K562 (cell line): ENCODE measurements around the gene MPP7. TPM values are rescaled to one million over a fixed set of nuclear protein-coding genes. Genes with fewer than 3 reads are reported as not detected.

Source experiments
- ATAC-seq: fragments of 200-7000 bp; cut with Tn5 transposase; 3 replicates; pipeline ENCODE4 v1.9.1; 2020; ENCODE audit warnings: moderate library complexity
- BruUV-seq: library from RNA; stranded (reverse); fragments of 400-500 nt; replicated peaks from 2 replicates; lab custom pipeline; 2021; lab: Mats Ljungman, UMichigan
- CTCF ChIA-PET: fragments of 300-600 bp; formaldehyde crosslinking; extraction: SDS; loops from one replicate; lab custom pipeline; 2021; ENCODE audit warnings: low intra/inter-chr PET ratio; lab: Yijun Ruan, JAX
- POLR2A ChIA-PET: fragments of 300-600, 350-650 bp; sonication (Branson Sonifier 250); formaldehyde crosslinking; extraction: SDS; loops from one replicate; lab custom pipeline; 2021; ENCODE audit warnings: antibody characterized with exemption, inconsistent platforms; lab: Yijun Ruan, JAX
- DNase-seq, 4 experiments: peaks; one replicate each; pipeline versions ENCODE4 v3.0.0 to v3.0.0-alpha.2; 2011 to 2018; ENCODE audit warnings: low spot score in 3 of 4, mixed read lengths in 3 of 4; ENCODE audit errors: extremely low read depth in 1 of 4
- FAIRE-seq: peaks from 2 replicates; lab custom pipeline; 2011; peaks lifted over from hg19 to GRCh38; lab: Jason Lieb, UNC
- H2AFZ ChIP-seq: 2 replicates; pipeline ENCODE4 v1.6.0; 2011; ENCODE audit warnings: low read depth, low read length, control low read depth, inconsistent platforms
- H3K27ac ChIP-seq: fragments of 200-600 bp; 3 replicates; pipeline ENCODE4 v1.8.0; 2011; ENCODE audit warnings: low read depth, mild to moderate bottlenecking, control low read depth, inconsistent platforms, low read length, moderate library complexity, mixed read lengths; ENCODE audit errors: extremely low read depth
- H3K27me3 ChIP-seq, 2 experiments: fragments of 300-600 bp in 1 of 2; 2 replicates in 1 of 2; 3 replicates in 1 of 2; pipeline versions ENCODE4 v1.6.0 to v1.8.0; 2011; ENCODE audit warnings: inconsistent platforms in 2 of 2, low read length in 2 of 2, mild to moderate bottlenecking in 1 of 2, mixed read lengths in 1 of 2, moderate library complexity in 1 of 2; ENCODE audit not compliant: control insufficient read depth in 2 of 2, insufficient read depth in 2 of 2
- H3K36me3 ChIP-seq: fragments of 300-600 bp; 3 replicates; pipeline ENCODE4 v1.8.0; 2011; ENCODE audit warnings: mild to moderate bottlenecking, low read length, inconsistent platforms; ENCODE audit not compliant: control insufficient read depth, insufficient read depth
- H3K4me1 ChIP-seq, 2 experiments: fragments of 200-600 bp in 1 of 2; replicated peaks in 1 of 2; 2 replicates in 1 of 2; 3 replicates in 1 of 2; pipeline versions ENCODE4 v1.5.1 to v1.8.0; 2011; ENCODE audit warnings: inconsistent platforms in 2 of 2, low read length in 2 of 2, mild to moderate bottlenecking in 1 of 2, mixed read lengths in 1 of 2, moderate library complexity in 1 of 2; ENCODE audit not compliant: control insufficient read depth in 2 of 2, insufficient read depth in 2 of 2
- H3K4me2 ChIP-seq: 2 replicates; pipeline ENCODE4 v1.6.1; 2011; ENCODE audit warnings: low read length, control low read depth, inconsistent platforms, mixed read lengths; ENCODE audit not compliant: insufficient read depth
- H3K4me3 ChIP-seq: fragments of 200-600 bp; sonication (generic), shearing (Covaris generic); 2 replicates; pipeline ENCODE4 v1.5.1; 2016; ENCODE audit warnings: control low read depth, inconsistent platforms
- H3K79me2 ChIP-seq: fragments of 200-600 bp; 3 replicates; pipeline ENCODE4 v1.8.0; 2011; ENCODE audit warnings: low read length, inconsistent platforms; ENCODE audit not compliant: control insufficient read depth, insufficient read depth
- H3K9ac ChIP-seq, 2 experiments: 2 replicates each; pipeline versions ENCODE4 v1.6.0 to v1.6.1; 2011; ENCODE audit warnings: low read depth in 2 of 2, low read length in 2 of 2, control low read depth in 1 of 2, inconsistent platforms in 1 of 2, mild to moderate bottlenecking in 1 of 2, mixed read lengths in 1 of 2; ENCODE audit not compliant: insufficient read depth in 1 of 2
- H3K9me1 ChIP-seq: one replicate; pipeline ENCODE4 v1.6.0; 2011; ENCODE audit warnings: inconsistent platforms, mild to moderate bottlenecking, low read length, moderate library complexity; ENCODE audit not compliant: control insufficient read depth, insufficient read depth
- H3K9me3 ChIP-seq: replicated peaks from 2 replicates; pipeline ENCODE4 v1.5.1; 2011; ENCODE audit warnings: low read depth, low read length, inconsistent platforms; ENCODE audit not compliant: control insufficient read depth, insufficient read depth
- H4K20me1 ChIP-seq: replicated peaks from 2 replicates; pipeline ENCODE4 v1.6.1; 2011; ENCODE audit warnings: low read length, inconsistent platforms, mixed read lengths; ENCODE audit not compliant: control insufficient read depth, insufficient read depth
- ASH1L ChIP-seq: fragments of 450-650 bp; IDR thresholded peaks from 2 replicates; pipeline ENCODE4 v1.6.1; 2018; ENCODE audit warnings: borderline replicate concordance, mild to moderate bottlenecking, low read depth; ENCODE audit not compliant: partially characterized antibody
- CTCF ChIP-seq, 3 experiments: IDR thresholded peaks in 2 of 3; conservative IDR thresholded peaks in 1 of 3; 2 replicates each; pipeline ENCODE4 v1.5.1; 2011 to 2012; ENCODE audit warnings: low read length in 3 of 3, mild to moderate bottlenecking in 3 of 3, control low read depth in 2 of 3, improper control_type of control experiment in 1 of 3, inconsistent platforms in 1 of 3, low read depth in 1 of 3, mixed read lengths in 1 of 3, moderate library complexity in 1 of 3; ENCODE audit not compliant: insufficient read depth in 2 of 3
- HOXB6 ChIP-seq: fragments of 250-450 bp; sonication (Bioruptor Pico); IDR thresholded peaks from 2 replicates; pipeline ENCODE4 v1.5.1; 2022; ENCODE audit warnings: mild to moderate bottlenecking, borderline replicate concordance
- SMARCB1 ChIP-seq: IDR thresholded peaks from 2 replicates; pipeline ENCODE4 v1.6.1; 2011; ENCODE audit warnings: improper control_type of control experiment, low read depth; ENCODE audit not compliant: insufficient read length
- TBL1XR1 ChIP-seq, 2 experiments: IDR thresholded peaks; 2 replicates each; pipeline ENCODE4 v1.6.1; 2012; ENCODE audit warnings: improper control_type of control experiment in 2 of 2, low read length in 2 of 2, mild to moderate bottlenecking in 1 of 2
- ZNF41 ChIP-seq: fragments of 250-450 bp; sonication (Bioruptor Pico); conservative IDR thresholded peaks from 2 replicates; pipeline ENCODE4 v1.4.0; 2020; ENCODE audit warnings: mild to moderate bottlenecking
- ZNF57 ChIP-seq: fragments of 450-650 bp; formaldehyde crosslinking; IDR thresholded peaks from 2 replicates; pipeline ENCODE4 v1.4.0; 2020; ENCODE audit warnings: mild to moderate bottlenecking, moderate library complexity
- ZNF766 ChIP-seq: fragments of 200-800 bp; sonication (Bioruptor generic); conservative IDR thresholded peaks from 2 replicates; pipeline ENCODE4 v1.6.1; 2016; ENCODE audit warnings: missing genetic modification characterization, missing compliant biosample characterization
- WGBS: fragments of 100-300 bp; shearing (Covaris generic); methylation state at CpG from one replicate; pipeline ENCODE4 v1.1.6; 2016; ENCODE audit warnings: low coverage, mixed read lengths; ENCODE audit not compliant: insufficient coverage; ENCODE audit errors: missing lambda C conversion rate; 5-methylcytosine and 5-hydroxymethylcytosine counted together
- in situ Hi-C: fragments of 300-500 bp; cut with MboI; formaldehyde crosslinking; loops from 4 replicates; pipeline ENCODE4 v1.15.0; 2018; ENCODE audit warnings: inconsistent platforms, mixed read lengths
- intact Hi-C: fragments of 100-400 bp; cut with micrococcal nuclease; formaldehyde crosslinking; loops from 2 replicates; pipeline ENCODE4 v1.14.2; 2022
- polyA plus RNA-seq, 8 experiments: library from polyadenylated mRNA; depleted of rRNA in 4 of 8; stranded (reverse) in 5 of 8; unstranded in 3 of 8; fragments of >200 nt; fragmentation: Nextera tagmentation in 2 of 8; fragmentation: Illumina TruSeq in 1 of 8; extraction: Ambion mirVana in 2 of 8; extraction: Trizol in 1 of 8; gene quantifications; 2 replicates each; pipeline versions ENCODE4 v1.2.1 to v1.2.3, GENCODE V29; 2011 to 2014; ENCODE audit warnings: inconsistent platforms in 1 of 8, missing spikeins in 1 of 8
- total RNA-seq, 7 experiments: library from RNA; depleted of rRNA in 6 of 7; stranded (reverse); fragments of >200 nt in 6 of 7; fragmentation: Illumina TruSeq in 2 of 7; extraction: Trizol in 2 of 7; gene quantifications; 2 replicates each; pipeline versions ENCODE4 v1.2.1 to v1.2.3, GENCODE V29; 2011 to 2021; ENCODE audit warnings: low replicate concordance in 1 of 7

The MPP7 gene
- total and polyA plus RNA-seq, 9 of the 15 experiments (the other 6 are each of a cell fraction or from before 2014, with no cell fraction given) = 0.03 to 0.50 (median 0.23) TPM

DNA sequence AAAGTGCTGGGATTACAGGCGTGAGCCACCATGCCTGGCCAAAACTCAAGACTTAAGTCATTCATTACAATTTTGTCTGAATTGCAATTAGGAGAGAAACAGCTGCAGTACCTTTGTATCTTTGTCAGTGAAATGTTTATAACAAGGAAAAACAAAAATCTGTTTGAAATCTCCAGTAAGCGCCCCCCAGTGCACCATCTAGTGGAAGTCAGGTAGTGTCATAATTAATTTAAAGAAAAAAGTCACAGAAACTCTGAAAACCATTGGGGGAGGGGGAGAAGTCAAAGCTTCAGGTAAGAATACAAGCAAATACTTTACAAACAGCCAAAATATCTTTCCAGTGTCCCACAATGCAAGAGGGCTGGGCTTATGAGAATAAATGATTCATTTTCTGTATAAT is 2.8 kb downstream of the MPP7 start:
- Histone ChIP-seq H4K20me1 (no peaks in the 10 kb centered on the region), H3K36me3 (no peaks in the 10 kb centered on the region), H3K4me3 (no peak overlapping the region), H3K9ac (no peak overlapping the region), H3K4me1 (peaks cover 3% of the 10 kb centered on the region in 2 experiments; a peak in 2 of 5 replicates), H3K9me1 (no peaks in the 10 kb centered on the region), H2AFZ (no peak overlapping the region), H3K4me2 (no peak overlapping the region), H3K79me2 (no peaks in the 10 kb centered on the region), H3K9me3 (no peaks in the 10 kb centered on the region), H3K27ac (no peak overlapping the region), H3K27me3 (peaks cover 0 to 3% of the 10 kb centered on the region in 2 experiments; a peak in 2 of 5 replicates)
- ATAC-seq (no peak), FAIRE-seq (no peak), DNase-seq (peak in 3 of 4 experiments; percentile 5 to 24 (median 19))
- 8% methylated on average over 2 of the region's 2 CpGs for WGBS
- TF ChIP-seq HOXB6 (CRISPR knock-in tag) (no peak), CTCF (IDR thresholded peaks at IDR 0.05 in 2 of 3, conservative IDR thresholded peaks at IDR 0.05 in 1 of 3; ENCODE audit: insufficient read depth in 2 of 3, low read depth in 1 of 3, low read length in 3 of 3) (peak in 1 of 3 experiments; percentile 19; a peak in 1 of 6 replicates)
- ChIA-PET POLR2A (no interaction called here), CTCF (no interaction called here)
- intact Hi-C loops (no loop called here), in situ Hi-C loops (no loop called here)
- no TSS peak for BruUV-seq

DNA sequence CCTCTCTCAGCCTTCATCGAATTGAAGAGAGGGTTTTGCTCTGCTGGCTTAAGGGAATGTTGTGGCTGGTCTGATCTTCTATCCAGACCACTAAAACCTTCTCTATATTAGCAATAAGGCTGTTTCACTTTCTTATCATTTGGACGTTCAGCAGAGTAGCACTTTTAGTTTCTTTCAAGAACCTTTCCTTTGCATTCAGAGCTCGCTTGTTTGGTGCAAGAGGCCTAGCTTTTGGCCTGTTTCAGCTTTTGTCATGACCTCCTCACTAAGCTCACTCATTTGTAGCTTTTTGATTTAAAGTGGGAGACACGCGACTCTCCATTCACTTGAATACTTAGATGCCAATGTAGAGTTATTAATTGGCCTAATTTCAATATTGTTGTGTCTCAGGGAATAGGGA is 3.9 kb downstream of the MPP7 start:
- H3K9me3 ChIP-seq = no peaks in the 10 kb centered on the region
- no peaks in the 10 kb centered on the region for H3K36me3 ChIP-seq
- in situ Hi-C loops = no loop called here
- no peak overlapping the region for H2AFZ ChIP-seq
- peaks cover 3% of the 10 kb centered on the region in 2 experiments; a peak in 2 of 5 replicates for H3K4me1 ChIP-seq
- H3K9me1 ChIP-seq = no peaks in the 10 kb centered on the region
- no peak overlapping the region for H3K27ac ChIP-seq
- no peak overlapping the region for H3K4me2 ChIP-seq
- ATAC-seq = no peak
- DNase-seq = no peak
- no peaks in the 10 kb centered on the region for H4K20me1 ChIP-seq
- H3K27me3 ChIP-seq = peaks cover under 1 to 3% of the 10 kb centered on the region in 2 experiments; a peak in 3 of 5 replicates
- ChIA-PET POLR2A (interaction anchor here (1.0 kb wide), 1 partner anchor 76 kb away, joined by 3 read pairs; no protein-coding TSS in a partner anchor), CTCF (no interaction called here)
- no peak for FAIRE-seq
- whole genome bisulfite sequencing = 1% methylated on average over 5 of the region's 5 CpGs
- no peak overlapping the region for H3K4me3 ChIP-seq
- intact Hi-C loops = no loop called here
- no TSS peak for BruUV-seq
- no peak overlapping the region for H3K9ac ChIP-seq
- no peaks in the 10 kb centered on the region for H3K79me2 ChIP-seq
- TF ChIP-seq TBL1XR1 (IDR thresholded peaks at IDR 0.05; ENCODE audit: low read length in 2 of 2) (no peak), ZNF57 (CRISPR knock-in tag) (no peak), ZNF41 (no peak), SMARCB1 (no peak), ASH1L (no peak), ZNF766 (CRISPR knock-in tag) (no peak)
